ENCODE results near the gene ZNF470. TPM values are rescaled to one million over a fixed set of nuclear protein-coding genes. Genes with fewer than 3 reads are reported as not detected.

The ZNF470 gene
- total and polyA plus RNA-seq, 9 of the 15 experiments (the other 6 are each of a cell fraction or from before 2014, with no cell fraction given) = 0.03 TPM; not detected in 8

GRCh38 chr19:56538254-56538760, 29.0 kb upstream of the ZNF470 start:
- no peak overlapping the region for H3K4me2 ChIP-seq (ENCODE audit: insufficient read depth, low read length)
- FAIRE-seq = no peak
- in situ Hi-C loops (cut with MboI) (no loop called here), intact Hi-C loops (cut with micrococcal nuclease) (no loop called here)
- no peaks in the 10 kb centered on the region for H4K20me1 ChIP-seq (replicated peaks; ENCODE audit: control insufficient read depth, insufficient read depth, low read length)
- H3K27me3 ChIP-seq (ENCODE audit: control insufficient read depth in 2 of 2, insufficient read depth in 2 of 2, low read length in 2 of 2) = no peaks in the 10 kb centered on the region
- no peaks in the 10 kb centered on the region for H3K36me3 ChIP-seq (ENCODE audit: control insufficient read depth, insufficient read depth, low read length)
- H3K4me3 ChIP-seq = no peak overlapping the region
- H3K27ac ChIP-seq (ENCODE audit: extremely low read depth, low read depth, low read length) = no peak overlapping the region
- TF ChIP-seq MBD1 (CRISPR knock-in tag; IDR thresholded peaks at IDR 0.05) = no peak
- peak in 1 of 2 experiments; percentile 44 for TF ChIP-seq AFF1 (IDR thresholded peaks at IDR 0.05; ENCODE audit: low read depth in 1 of 2, partially characterized antibody in 2 of 2)
- no peak for TF ChIP-seq MECOM (CRISPR knock-in tag; IDR thresholded peaks at IDR 0.05)
- no peak for TF ChIP-seq ATF6 (CRISPR knock-in tag; IDR thresholded peaks at IDR 0.05)
- peak; percentile 43 to 61; a peak in 3 of 4 replicates for TF ChIP-seq NRF1 (conservative IDR thresholded peaks at IDR 0.05 in 1 of 2, IDR thresholded peaks at IDR 0.05 in 1 of 2)
- no TSS peak for BruUV-seq (replicated peaks)
- H3K9me3 ChIP-seq (replicated peaks; ENCODE audit: control insufficient read depth, insufficient read depth, low read depth, low read length) = no peaks in the 10 kb centered on the region
- H3K9ac ChIP-seq (ENCODE audit: insufficient read depth in 1 of 2, low read depth in 2 of 2, low read length in 2 of 2) = no peak overlapping the region
- ATAC-seq = no peak
- H3K9me1 ChIP-seq (ENCODE audit: control insufficient read depth, insufficient read depth, low read length) = no peaks in the 10 kb centered on the region
- WGBS (ENCODE audit: insufficient coverage, low coverage, missing lambda C conversion rate) = 27% methylated on average over 19 of the region's 46 CpGs
- H3K79me2 ChIP-seq (ENCODE audit: control insufficient read depth, insufficient read depth, low read length) = no peaks in the 10 kb centered on the region
- peaks cover 0 to 3% of the 10 kb centered on the region in 2 experiments; a peak in 1 of 5 replicates for H3K4me1 ChIP-seq (replicated peaks in 1 of 2; ENCODE audit: control insufficient read depth in 2 of 2, insufficient read depth in 2 of 2, low read length in 2 of 2)
- no peak for DNase-seq (ENCODE audit: extremely low read depth in 1 of 4, low spot score in 3 of 4)
- POLR2A ChIA-PET = no interaction called here
- no peak overlapping the region for H2AFZ ChIP-seq (ENCODE audit: low read depth, low read length)
- CTCF ChIA-PET (ENCODE audit: low intra/inter-chr PET ratio) = no interaction called here

All from K562 (cell line).